HG03442 (cell line): ENCODE measurements around the gene NDNF.

Source experiments
- ATAC-seq: cut with Tn5 transposase; IDR thresholded peaks from one replicate; pipeline ENCODE4 v1.9.1; 2021; ENCODE audit warnings: mild to moderate bottlenecking, moderate library complexity; ENCODE audit not compliant: unreplicated experiment

The NDNF gene

GRCh38 chr4:121015421-121015820 lies 56.9 kb downstream of the NDNF start:
- ATAC-seq: no peak

GRCh38 chr4:121014544-121014943 lies 57.8 kb downstream of the NDNF start:
- no peak for ATAC-seq

- ATAC-seq: no peak
Measured at GRCh38 chr4:121011780-121012340, 60.5 kb downstream of the NDNF start.

GRCh38 chr4:121011138-121011537 lies 61.2 kb downstream of the NDNF start:
- ATAC-seq: no peak

- no peak for ATAC-seq
Measured at GRCh38 chr4:121009578-121010478, 62.5 kb downstream of the NDNF start.

- ATAC-seq: no peak
Measured at GRCh38 chr4:121007660-121008059, 64.7 kb downstream of the NDNF start.

- ATAC-seq: no peak
Measured at GRCh38 chr4:121003863-121004262, 68.5 kb downstream of the NDNF start.

- no peak for ATAC-seq
Measured at GRCh38 chr4:120995266-120996010, 76.9 kb downstream of the NDNF start.

GRCh38 chr4:120994521-120994920 lies 77.8 kb downstream of the NDNF start:
- ATAC-seq: no peak

- ATAC-seq: no peak
Measured at GRCh38 chr4:120991885-120992284, 80.5 kb downstream of the NDNF start.

- no peak for ATAC-seq
Measured at GRCh38 chr4:120990246-120990645, 82.1 kb downstream of the NDNF start.
